Neuronal stem cell (in vitro differentiated cells): ENCODE data around the gene MOK.
"Not testable (repeated sequence)": the region's sequence is repeated elsewhere in the genome, so short reads cannot be mapped to it uniquely, and the experiment has no call there.

Source experiments
- DNase-seq: peaks from one replicate; pipeline ENCODE4 v3.0.0-alpha.2; 2013; ENCODE audit warnings: low spot score
- H2AFZ ChIP-seq: one replicate; pipeline ENCODE4 v1.6.1; 2013; ENCODE audit warnings: mild to moderate bottlenecking, low read length, inconsistent platforms
- H2AK5ac ChIP-seq: 2 replicates; pipeline ENCODE4 v1.6.1; 2013; ENCODE audit warnings: low read depth, mild to moderate bottlenecking, inconsistent platforms, low read length, moderate library complexity, mixed read lengths
- H2BK120ac ChIP-seq: 2 replicates; pipeline ENCODE4 v1.6.1; 2013; ENCODE audit warnings: low read depth, mild to moderate bottlenecking, inconsistent platforms, low read length, moderate library complexity, mixed read lengths
- H2BK12ac ChIP-seq: one replicate; pipeline ENCODE4 v1.6.1; 2013; ENCODE audit warnings: low read length, inconsistent platforms
- H2BK15ac ChIP-seq: 2 replicates; pipeline ENCODE4 v1.6.1; 2013; ENCODE audit warnings: mild to moderate bottlenecking, low read length, inconsistent platforms, mixed read lengths
- H2BK5ac ChIP-seq: one replicate; pipeline ENCODE4 v1.6.1; 2013; ENCODE audit warnings: inconsistent platforms, mild to moderate bottlenecking, low read length, moderate library complexity
- H3K14ac ChIP-seq: one replicate; pipeline ENCODE4 v1.6.1; 2013; ENCODE audit warnings: low read length, inconsistent platforms
- H3K18ac ChIP-seq: 2 replicates; pipeline ENCODE4 v1.6.1; 2013; ENCODE audit warnings: low read length, inconsistent platforms
- H3K23ac ChIP-seq: 2 replicates; pipeline ENCODE4 v1.6.1; 2013; ENCODE audit warnings: low read depth, mild to moderate bottlenecking, mixed read lengths, low read length, inconsistent platforms; ENCODE audit not compliant: poor library complexity
- H3K27ac ChIP-seq: replicated peaks from 3 replicates; pipeline ENCODE4 v1.5.1; 2013; ENCODE audit warnings: low read length, inconsistent platforms
- H3K27me3 ChIP-seq, 3 experiments: 2 replicates each; pipeline ENCODE4 v1.6.1; 2013; ENCODE audit warnings: low read length in 3 of 3, mild to moderate bottlenecking in 2 of 3, inconsistent platforms in 1 of 3, low read depth in 1 of 3, mixed read lengths in 1 of 3, moderate library complexity in 1 of 3; ENCODE audit not compliant: control insufficient read depth in 3 of 3, insufficient read depth in 3 of 3
- H3K36me3 ChIP-seq, 2 donors: replicated peaks in 1 of 2; 2 replicates each; pipeline ENCODE4 v1.6.1; 2013; ENCODE audit warnings: low read length in 2 of 2; ENCODE audit not compliant: control insufficient read depth in 2 of 2, insufficient read depth in 2 of 2
- H3K4ac ChIP-seq: 2 replicates; pipeline ENCODE4 v1.6.1; 2013; ENCODE audit warnings: inconsistent platforms, mild to moderate bottlenecking, low read length, moderate library complexity
- H3K4me1 ChIP-seq, 2 donors: 1 replicate in 1 of 2; 2 replicates in 1 of 2; pipeline ENCODE4 v1.6.1; 2013; ENCODE audit warnings: low read length in 2 of 2, low read depth in 1 of 2; ENCODE audit not compliant: control insufficient read depth in 2 of 2, insufficient read depth in 1 of 2
- H3K4me2 ChIP-seq: one replicate; pipeline ENCODE4 v1.6.1; 2013; ENCODE audit warnings: mild to moderate bottlenecking, low read length, inconsistent platforms; ENCODE audit not compliant: insufficient read depth, poor library complexity, severe bottlenecking
- H3K4me3 ChIP-seq, 2 donors: 2 replicates each; pipeline ENCODE4 v1.5.1; 2013; ENCODE audit warnings: low read length in 2 of 2, mild to moderate bottlenecking in 2 of 2, inconsistent platforms in 1 of 2, moderate library complexity in 1 of 2
- H3K79me1 ChIP-seq: one replicate; pipeline ENCODE4 v1.6.1; 2013; ENCODE audit warnings: low read depth, mild to moderate bottlenecking, inconsistent platforms, low read length, moderate library complexity
- H3K9ac ChIP-seq: one replicate; pipeline ENCODE4 v1.6.1; 2013; ENCODE audit warnings: mild to moderate bottlenecking, low read depth, low read length, inconsistent platforms; ENCODE audit not compliant: poor library complexity
- H3K9me3 ChIP-seq, 2 donors: replicated peaks in 1 of 2; 2 replicates each; pipeline versions ENCODE3 to v1.6.1; 2013; ENCODE audit warnings: low read length in 2 of 2, mild to moderate bottlenecking in 2 of 2, inconsistent platforms in 1 of 2, low read depth in 1 of 2, mixed read lengths in 1 of 2, moderate library complexity in 1 of 2; ENCODE audit not compliant: control insufficient read depth in 2 of 2, insufficient read depth in 1 of 2
- H4K8ac ChIP-seq: one replicate; pipeline ENCODE4 v1.6.1; 2013; ENCODE audit warnings: low read depth, mild to moderate bottlenecking, inconsistent platforms, low read length, moderate library complexity
- H4K91ac ChIP-seq: one replicate; pipeline ENCODE4 v1.6.1; 2013; ENCODE audit warnings: low read length, low read depth, mild to moderate bottlenecking, inconsistent platforms; ENCODE audit not compliant: poor library complexity
- WGBS, 2 donors: extraction: QIAGEN DNeasy Blood & Tissue Kit; methylation state at CpG; one replicate each; pipeline ENCODE4 v1.1.7; 2013; ENCODE audit warnings: missing lambda C conversion rate in 2 of 2, mixed read lengths in 1 of 2; ENCODE audit not compliant: insufficient read length in 2 of 2, insufficient replicate concordance in 1 of 2; ENCODE audit errors: extremely low coverage in 2 of 2; 5-methylcytosine and 5-hydroxymethylcytosine counted together

Gene MOK

GRCh38 chr14:102246071-102246470 lies 58.9 kb downstream of the MOK start:
- no peak overlapping the region for H4K8ac ChIP-seq
- no peak overlapping the region for H3K4me3 ChIP-seq
- peaks cover 0 to 4% of the 10 kb centered on the region in 2 donors for H3K36me3 ChIP-seq
- no peak overlapping the region for H2BK5ac ChIP-seq
- no peak overlapping the region for H3K4ac ChIP-seq
- H3K27ac ChIP-seq: no peak overlapping the region
- H2BK120ac ChIP-seq: no peak overlapping the region
- DNase-seq: no peak
- H2AFZ ChIP-seq: no peak overlapping the region
- H2BK12ac ChIP-seq: no peak overlapping the region
- H3K4me2 ChIP-seq: no peak overlapping the region
- no peak overlapping the region for H2BK15ac ChIP-seq
- no peaks in the 10 kb centered on the region for H3K79me1 ChIP-seq
- no peak overlapping the region for H3K14ac ChIP-seq
- H3K9me3 ChIP-seq: no peaks in the 10 kb centered on the region
- H3K4me1 ChIP-seq: peaks cover 0 to 4% of the 10 kb centered on the region in 2 donors
- no peak overlapping the region for H3K18ac ChIP-seq
- H2AK5ac ChIP-seq: no peak overlapping the region
- H4K91ac ChIP-seq: no peak overlapping the region
- H3K23ac ChIP-seq: no peak overlapping the region
- no peak overlapping the region for H3K9ac ChIP-seq
- no peaks in the 10 kb centered on the region for H3K27me3 ChIP-seq
- WGBS, 2 donors: 100% methylated on average over 1 of the region's 9 CpGs

GRCh38 chr14:102243795-102244194 lies 61.2 kb downstream of the MOK start:
- WGBS, 2 donors: no CpG with 5 or more reads among the region's 4 CpGs
- H3K9ac ChIP-seq: not testable (repeated sequence)

DNA sequence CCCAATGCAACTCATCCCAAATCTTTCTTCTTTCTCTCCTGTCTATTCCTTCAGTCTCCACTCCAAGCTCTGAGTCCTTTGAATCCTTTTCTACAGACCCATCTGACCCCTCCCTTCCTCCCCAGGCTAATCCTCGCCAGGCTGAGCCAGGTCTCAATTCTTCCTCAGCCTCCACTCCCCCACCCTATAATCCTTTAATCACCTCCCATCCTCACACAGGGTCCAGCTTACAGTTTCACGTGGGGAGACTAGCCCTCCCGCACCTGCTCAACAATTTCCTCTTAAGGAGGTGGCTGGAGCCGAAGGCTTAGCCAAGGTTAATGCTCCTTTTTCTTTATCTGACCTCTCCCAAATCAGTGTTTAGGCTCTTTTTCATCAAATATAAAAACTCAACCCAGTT lies 63.8 kb downstream of the MOK start:
- no CpG with 5 or more reads among the region's 4 CpGs for WGBS, 2 donors
- Histone ChIP-seq H3K36me3 (no peaks in the 10 kb centered on the region), H2BK12ac (no peak overlapping the region), H3K27ac (no peak overlapping the region), H3K4me1 (peaks cover 0 to 3% of the 10 kb centered on the region in 2 donors), H3K18ac (no peak overlapping the region), H3K79me1 (no peaks in the 10 kb centered on the region), H3K4me3 (no peak overlapping the region), H2BK120ac (no peak overlapping the region), H2BK5ac (no peak overlapping the region), H2AFZ (no peak overlapping the region), H3K9ac (no peak overlapping the region), H2AK5ac (no peak overlapping the region), H3K4me2 (no peak overlapping the region), H4K91ac (no peak overlapping the region), H2BK15ac (no peak overlapping the region), H3K23ac (no peak overlapping the region), H4K8ac (no peak overlapping the region), H3K14ac (no peak overlapping the region), H3K27me3 (no peaks in the 10 kb centered on the region), H3K9me3 (no peaks in the 10 kb centered on the region), H3K4ac (no peak overlapping the region)
- DNase-seq: no peak

More at GRCh38 chr14:102243795-102244194, 61.2 kb downstream of the MOK start:
- H2BK12ac ChIP-seq, H2AK5ac ChIP-seq, H3K4me2 ChIP-seq, H2AFZ ChIP-seq, H2BK5ac ChIP-seq, H3K14ac ChIP-seq, DNase-seq, H3K4me3 ChIP-seq, H3K18ac ChIP-seq, H3K23ac ChIP-seq, H2BK120ac ChIP-seq, H3K4ac ChIP-seq, H3K27me3 ChIP-seq, H3K9me3 ChIP-seq, H4K8ac ChIP-seq, H3K27ac ChIP-seq, H2BK15ac ChIP-seq, H3K79me1 ChIP-seq, H3K4me1 ChIP-seq, H4K91ac ChIP-seq, H3K36me3 ChIP-seq: not testable (repeated sequence)

DNA sequence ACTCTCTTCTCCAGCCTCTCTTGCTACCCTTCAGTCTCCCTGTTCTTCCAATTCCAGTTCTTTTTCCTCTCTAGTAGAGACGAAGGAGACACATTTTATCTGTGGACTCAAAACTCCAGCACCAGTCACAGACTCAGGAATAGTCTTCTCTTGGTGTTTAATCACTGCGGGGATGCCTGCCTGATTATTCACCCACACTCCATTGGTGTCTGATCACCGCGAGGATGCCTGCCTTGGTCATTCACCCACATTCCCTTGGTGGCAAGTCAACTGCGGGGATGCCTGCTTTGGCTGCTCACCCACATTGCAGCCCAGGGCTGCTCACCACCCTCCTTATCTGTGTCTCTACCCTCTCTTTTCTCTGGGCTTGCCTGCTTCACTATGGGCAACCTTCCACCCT lies 64.5 kb downstream of the MOK start:
- H3K4me1 ChIP-seq, H2AK5ac ChIP-seq, H3K4me2 ChIP-seq, H3K79me1 ChIP-seq, H3K36me3 ChIP-seq, H3K18ac ChIP-seq, H2AFZ ChIP-seq, H3K27ac ChIP-seq, H2BK12ac ChIP-seq, H4K8ac ChIP-seq, H2BK15ac ChIP-seq, H3K4ac ChIP-seq, H3K14ac ChIP-seq, H3K9me3 ChIP-seq, H3K4me3 ChIP-seq, H2BK5ac ChIP-seq, H3K9ac ChIP-seq, H2BK120ac ChIP-seq, H4K91ac ChIP-seq, H3K27me3 ChIP-seq, H3K23ac ChIP-seq, DNase-seq: not testable (repeated sequence)
- no CpG with 5 or more reads among the region's 5 CpGs for WGBS, 2 donors
